Natural killer cell (primary cell): ENCODE data around the gene TENM4. TPM values are rescaled to one million over a fixed set of nuclear protein-coding genes. Genes with fewer than 3 reads are reported as not detected.

Experiments
- ATAC-seq, 3 donors: fragments of 150-1000 bp in 2 of 3; fragments of 200-7000 bp in 1 of 3; cut with Tn5 transposase; 1 replicate in 1 of 3; 2 replicates in 2 of 3; pipeline ENCODE4 v1.10.0; 2021; ENCODE audit warnings: mild to moderate bottlenecking in 2 of 3, moderate library complexity in 2 of 3
- DNase-seq, 2 donors: peaks; one replicate each; pipeline versions ENCODE4 v3.0.0 to v3.0.0-alpha.2; 2013 to 2021; ENCODE audit warnings: mixed read lengths in 1 of 2
- H3K27ac ChIP-seq: one replicate; pipeline ENCODE4 v1.5.1; 2013; ENCODE audit warnings: mild to moderate bottlenecking, low read length
- H3K27me3 ChIP-seq: one replicate; pipeline ENCODE4 v1.6.1; 2013; ENCODE audit warnings: low read length; ENCODE audit not compliant: control insufficient read depth, insufficient read depth
- H3K36me3 ChIP-seq: one replicate; pipeline ENCODE4 v1.6.1; 2013; ENCODE audit warnings: low read length; ENCODE audit not compliant: control insufficient read depth, insufficient read depth
- H3K4me1 ChIP-seq: one replicate; pipeline ENCODE4 v1.6.1; 2013; ENCODE audit warnings: low read length; ENCODE audit not compliant: control insufficient read depth, insufficient read depth
- H3K4me3 ChIP-seq: one replicate; pipeline ENCODE4 v1.5.1; 2013; ENCODE audit warnings: low read length
- H3K9me3 ChIP-seq: one replicate; pipeline ENCODE4 v1.6.1; 2013; ENCODE audit warnings: low read length; ENCODE audit not compliant: control insufficient read depth, insufficient read depth
- H3K27ac Mint-ChIP-seq, 2 donors: one replicate each; pipeline ENCODE4 v1.8.0; 2022; ENCODE audit warnings: mild to moderate bottlenecking in 2 of 2, mixed read lengths in 2 of 2, moderate library complexity in 1 of 2
- H3K27me3 Mint-ChIP-seq, 2 donors: one replicate each; pipeline ENCODE4 v1.8.0; 2022; ENCODE audit warnings: low read depth in 2 of 2, mixed read lengths in 2 of 2
- H3K36me3 Mint-ChIP-seq: one replicate; pipeline ENCODE4 v1.8.0; 2022; ENCODE audit warnings: mixed read lengths
- H3K4me1 Mint-ChIP-seq, 2 donors: one replicate each; pipeline ENCODE4 v1.8.0; 2022; ENCODE audit warnings: mixed read lengths in 2 of 2
- H3K4me3 Mint-ChIP-seq: one replicate; pipeline ENCODE4 v1.8.0; 2022; ENCODE audit warnings: mild to moderate bottlenecking, moderate library complexity, mixed read lengths
- H3K9me3 Mint-ChIP-seq, 2 donors: one replicate each; pipeline ENCODE4 v1.8.0; 2022; ENCODE audit warnings: mixed read lengths in 2 of 2
- CTCF ChIP-seq: fragments of 200-600 bp; IDR thresholded peaks from one replicate; pipeline ENCODE4 v1.8.0; 2022; ENCODE audit warnings: antibody characterized with exemption
- WGBS: methylation state at CpG from one replicate; pipeline ENCODE4 v1.1.7; 2013; ENCODE audit warnings: missing lambda C conversion rate; ENCODE audit not compliant: insufficient coverage; 5-methylcytosine and 5-hydroxymethylcytosine counted together
- intact Hi-C: fragments of 100-400 bp; cut with micrococcal nuclease; formaldehyde crosslinking; loops from one replicate; pipeline ENCODE4 v1.14.2; 2022
- total RNA-seq, 4 donors: library from RNA; stranded (reverse); fragments of 120-200 nt in 1 of 4; gene quantifications; one replicate each; pipeline versions ENCODE4 v1.2.3 to v1.2.4, GENCODE V29; 2013 to 2022

TENM4 gene
- total RNA-seq, 3 donors from 2014 or later (not counting 1 experiment from before 2014, with no cell fraction given) = 0.63 to 0.75 TPM; not detected in 1

- Histone ChIP-seq H3K4me3 (no peak overlapping the region), H3K36me3 (no peaks in the 10 kb centered on the region), H3K4me1 (no peaks in the 10 kb centered on the region), H3K9me3 (no peaks in the 10 kb centered on the region), H3K27ac (no peak overlapping the region), H3K27me3 (no peaks in the 10 kb centered on the region)
- no peaks in the 10 kb centered on the region for H3K27me3 Mint-ChIP-seq
- H3K4me3 Mint-ChIP-seq = no peak overlapping the region
- WGBS = 89% methylated on average over 4 of the region's 4 CpGs
- ATAC-seq (no peak), DNase-seq (no peak)
- H3K36me3 Mint-ChIP-seq = no peaks in the 10 kb centered on the region
- no peak overlapping the region for H3K27ac Mint-ChIP-seq
- no peaks in the 10 kb centered on the region for H3K4me1 Mint-ChIP-seq
- TF ChIP-seq CTCF = no peak
- intact Hi-C loops = no loop called here
- H3K9me3 Mint-ChIP-seq = no peaks in the 10 kb centered on the region
Observed at GRCh38 chr11:78909386-78909785, 531.4 kb downstream of the TENM4 start.

- Mint-ChIP-seq H3K9me3 (no peaks in the 10 kb centered on the region), H3K27me3 (peaks cover 0 to 2% of the 10 kb centered on the region in 2 donors), H3K4me1 (no peaks in the 10 kb centered on the region), H3K4me3 (no peak overlapping the region), H3K36me3 (no peaks in the 10 kb centered on the region), H3K27ac (no peak overlapping the region)
- Histone ChIP-seq H3K27ac (no peak overlapping the region), H3K4me3 (no peak overlapping the region), H3K4me1 (no peaks in the 10 kb centered on the region), H3K27me3 (no peaks in the 10 kb centered on the region), H3K36me3 (no peaks in the 10 kb centered on the region), H3K9me3 (no peaks in the 10 kb centered on the region)
- no peak for DNase-seq
- TF ChIP-seq CTCF = no peak
- 90% methylated on average over 4 of the region's 4 CpGs for WGBS
- intact Hi-C loops = no loop called here
- ATAC-seq = no peak
Observed at GRCh38 chr11:78907636-78908035, 533.2 kb downstream of the TENM4 start.

- no peak for TF ChIP-seq CTCF
- Mint-ChIP-seq H3K27me3 (peaks cover 0 to 4% of the 10 kb centered on the region in 2 donors), H3K9me3 (no peaks in the 10 kb centered on the region), H3K36me3 (no peaks in the 10 kb centered on the region), H3K27ac (no peak overlapping the region), H3K4me1 (no peaks in the 10 kb centered on the region), H3K4me3 (no peak overlapping the region)
- H3K27me3 ChIP-seq = no peaks in the 10 kb centered on the region
- ATAC-seq = no peak
- H3K36me3 ChIP-seq = no peaks in the 10 kb centered on the region
- H3K4me3 ChIP-seq = no peak overlapping the region
- H3K4me1 ChIP-seq = no peaks in the 10 kb centered on the region
- WGBS = 57% methylated on average over 1 of the region's 1 CpG
- no peaks in the 10 kb centered on the region for H3K9me3 ChIP-seq
- intact Hi-C loops = no loop called here
- no peak overlapping the region for H3K27ac ChIP-seq
- DNase-seq = no peak
Observed at GRCh38 chr11:78906566-78906965, 534.3 kb downstream of the TENM4 start.

- no peaks in the 10 kb centered on the region for H3K9me3 Mint-ChIP-seq
- no peak overlapping the region for H3K27ac ChIP-seq
- no peak for ATAC-seq
- H3K36me3 Mint-ChIP-seq = no peaks in the 10 kb centered on the region
- no peak for TF ChIP-seq CTCF
- intact Hi-C loops = no loop called here
- H3K4me3 ChIP-seq = no peak overlapping the region
- no peaks in the 10 kb centered on the region for H3K27me3 ChIP-seq
- H3K9me3 ChIP-seq = no peaks in the 10 kb centered on the region
- DNase-seq = no peak
- peaks cover 0 to 4% of the 10 kb centered on the region in 2 donors for H3K27me3 Mint-ChIP-seq
- H3K4me3 Mint-ChIP-seq = no peak overlapping the region
- no peaks in the 10 kb centered on the region for H3K4me1 ChIP-seq
- H3K36me3 ChIP-seq = no peaks in the 10 kb centered on the region
- no peak overlapping the region for H3K27ac Mint-ChIP-seq
- no peaks in the 10 kb centered on the region for H3K4me1 Mint-ChIP-seq
- 83% methylated on average over 3 of the region's 3 CpGs for WGBS
Observed at GRCh38 chr11:78905756-78906155, 535.1 kb downstream of the TENM4 start.
